Fibroblast of the aortic adventitia (primary cell): Measurements from ENCODE around the gene DNAJB13. TPM values are rescaled to one million over a fixed set of nuclear protein-coding genes. Genes with fewer than 3 reads are reported as not detected.

Source experiments
- DNase-seq: peaks from one replicate; pipeline ENCODE4 v3.0.0-alpha.2; 2010; ENCODE audit warnings: low read depth
- H3K4me3 ChIP-seq: 2 replicates; pipeline ENCODE4 v1.5.1; 2011; ENCODE audit warnings: low read depth, mild to moderate bottlenecking, control low read depth, low read length, moderate library complexity
- total RNA-seq: library from RNA; depleted of rRNA; stranded (reverse); fragments of >200 nt; gene quantifications from 2 replicates; pipeline ENCODE4 v1.2.3, GENCODE V29; 2012; ENCODE audit warnings: low replicate concordance
- TF ChIP-seq, protein P1 (sequence below): IDR thresholded peaks from 2 replicates; pipeline ENCODE4 v1.5.1; 2011; ENCODE audit warnings: mild to moderate bottlenecking, low read length, control low read depth, inconsistent platforms; ENCODE audit not compliant: insufficient read depth

Gene DNAJB13
- total RNA-seq, 1 donor, result not detected

DNA sequence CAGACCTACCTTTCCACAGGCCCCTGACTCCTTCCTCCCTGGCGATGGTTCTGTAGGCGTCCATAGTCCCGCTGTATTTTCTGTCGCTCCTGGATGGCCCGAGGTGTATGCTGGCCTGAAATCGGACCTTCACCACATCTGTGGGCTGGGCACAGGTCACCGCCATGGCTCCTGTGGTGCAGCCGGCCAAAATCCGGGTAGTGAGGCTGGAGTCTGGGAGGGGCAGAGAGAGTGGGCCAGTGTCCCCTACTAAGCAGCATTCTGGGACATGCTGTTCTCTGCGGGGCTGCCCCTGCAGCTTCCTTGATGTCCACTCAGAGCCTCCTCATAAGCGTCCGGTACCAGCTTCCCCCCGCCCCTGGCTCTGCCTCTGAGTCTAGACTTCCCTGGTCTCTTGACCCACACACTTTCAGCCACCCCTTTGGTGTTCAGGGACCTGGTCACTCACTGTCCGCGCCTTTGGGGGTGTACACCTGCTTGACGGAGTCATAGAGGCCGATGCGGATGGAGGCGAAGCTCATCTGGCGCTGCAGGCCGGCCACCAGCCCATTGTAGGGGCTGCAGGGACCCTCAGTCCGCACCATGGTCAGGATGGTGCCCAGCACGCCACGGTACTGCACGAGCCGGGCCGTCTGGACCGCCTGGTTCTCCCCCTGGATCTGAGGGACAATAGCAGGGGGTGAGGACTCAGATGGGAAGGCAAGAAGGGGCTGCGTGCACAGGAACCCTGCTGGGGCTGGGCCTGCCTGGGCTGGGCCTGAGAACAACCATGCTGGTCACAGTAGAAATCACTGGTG lies 55.1 kb downstream of the DNAJB13 start:
- TF ChIP-seq, protein P1, sequence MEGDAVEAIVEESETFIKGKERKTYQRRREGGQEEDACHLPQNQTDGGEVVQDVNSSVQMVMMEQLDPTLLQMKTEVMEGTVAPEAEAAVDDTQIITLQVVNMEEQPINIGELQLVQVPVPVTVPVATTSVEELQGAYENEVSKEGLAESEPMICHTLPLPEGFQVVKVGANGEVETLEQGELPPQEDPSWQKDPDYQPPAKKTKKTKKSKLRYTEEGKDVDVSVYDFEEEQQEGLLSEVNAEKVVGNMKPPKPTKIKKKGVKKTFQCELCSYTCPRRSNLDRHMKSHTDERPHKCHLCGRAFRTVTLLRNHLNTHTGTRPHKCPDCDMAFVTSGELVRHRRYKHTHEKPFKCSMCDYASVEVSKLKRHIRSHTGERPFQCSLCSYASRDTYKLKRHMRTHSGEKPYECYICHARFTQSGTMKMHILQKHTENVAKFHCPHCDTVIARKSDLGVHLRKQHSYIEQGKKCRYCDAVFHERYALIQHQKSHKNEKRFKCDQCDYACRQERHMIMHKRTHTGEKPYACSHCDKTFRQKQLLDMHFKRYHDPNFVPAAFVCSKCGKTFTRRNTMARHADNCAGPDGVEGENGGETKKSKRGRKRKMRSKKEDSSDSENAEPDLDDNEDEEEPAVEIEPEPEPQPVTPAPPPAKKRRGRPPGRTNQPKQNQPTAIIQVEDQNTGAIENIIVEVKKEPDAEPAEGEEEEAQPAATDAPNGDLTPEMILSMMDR, result no peak
- no peak for DNase-seq
- H3K4me3 ChIP-seq, result no peak overlapping the region

DNA sequence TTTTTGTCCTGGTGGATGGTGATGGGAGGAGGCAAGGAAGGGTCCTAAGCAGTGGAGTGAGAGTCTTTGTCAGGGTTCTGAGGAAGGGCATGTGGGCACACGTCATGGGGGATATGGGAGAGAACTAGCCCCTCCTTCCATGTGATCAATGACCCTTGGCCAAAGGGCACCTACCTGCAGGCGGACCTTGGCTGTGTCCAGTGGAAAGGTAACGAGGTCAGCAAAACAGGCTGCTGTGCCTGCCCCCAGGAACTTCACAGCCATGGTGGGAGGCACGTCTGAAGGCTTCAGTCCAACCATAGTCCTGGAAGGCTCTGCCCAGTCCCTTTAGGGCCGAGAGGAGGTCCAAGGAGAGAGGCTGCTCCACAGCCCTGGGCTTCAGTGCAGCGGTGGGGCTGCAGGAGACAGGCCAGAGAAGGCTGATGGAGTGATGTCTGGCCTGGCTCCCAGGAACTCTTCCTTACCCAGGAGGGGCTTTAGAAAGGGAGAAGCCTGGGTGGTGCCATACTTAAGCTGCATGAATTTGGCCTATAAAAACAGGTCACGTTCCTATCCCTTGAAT lies 56.0 kb downstream of the DNAJB13 start:
- TF ChIP-seq, protein P1, result no peak
- DNase-seq, result no peak
- no peak overlapping the region for H3K4me3 ChIP-seq

DNA sequence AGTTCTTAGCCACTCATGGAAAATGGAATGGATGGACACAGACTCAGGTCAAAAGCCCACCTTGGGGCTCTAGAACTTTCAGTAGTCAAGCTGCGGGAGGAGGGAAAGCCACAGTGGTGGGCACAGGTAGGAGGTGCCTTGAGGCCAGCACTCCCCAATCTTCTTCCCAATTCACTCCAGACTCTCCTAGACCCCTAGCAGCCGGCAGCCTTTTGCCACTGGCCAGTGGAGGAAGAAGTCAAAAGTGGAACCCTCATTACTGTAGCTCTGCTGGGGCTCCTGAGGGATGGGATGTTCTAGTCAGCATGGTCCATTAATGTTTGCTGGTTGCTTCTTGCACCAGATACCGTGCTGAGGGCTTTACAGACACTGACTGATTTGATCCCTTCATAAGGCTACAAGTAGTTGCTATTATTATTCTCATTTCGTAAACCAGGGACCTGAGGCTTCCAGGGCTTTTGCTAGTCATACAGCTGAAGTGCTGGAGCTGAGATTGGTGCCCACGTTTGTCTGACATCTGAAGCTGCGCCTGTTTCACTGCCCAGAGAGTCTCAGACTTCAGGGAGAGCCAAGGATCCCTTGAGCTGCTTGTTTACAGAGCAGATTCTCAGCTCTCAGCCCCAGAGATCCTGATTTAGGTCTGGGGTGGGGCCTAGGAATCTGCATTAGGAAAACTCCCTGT lies 57.0 kb downstream of the DNAJB13 start:
- H3K4me3 ChIP-seq, result no peak overlapping the region
- TF ChIP-seq, protein P1, result no peak
- DNase-seq, result no peak

DNA sequence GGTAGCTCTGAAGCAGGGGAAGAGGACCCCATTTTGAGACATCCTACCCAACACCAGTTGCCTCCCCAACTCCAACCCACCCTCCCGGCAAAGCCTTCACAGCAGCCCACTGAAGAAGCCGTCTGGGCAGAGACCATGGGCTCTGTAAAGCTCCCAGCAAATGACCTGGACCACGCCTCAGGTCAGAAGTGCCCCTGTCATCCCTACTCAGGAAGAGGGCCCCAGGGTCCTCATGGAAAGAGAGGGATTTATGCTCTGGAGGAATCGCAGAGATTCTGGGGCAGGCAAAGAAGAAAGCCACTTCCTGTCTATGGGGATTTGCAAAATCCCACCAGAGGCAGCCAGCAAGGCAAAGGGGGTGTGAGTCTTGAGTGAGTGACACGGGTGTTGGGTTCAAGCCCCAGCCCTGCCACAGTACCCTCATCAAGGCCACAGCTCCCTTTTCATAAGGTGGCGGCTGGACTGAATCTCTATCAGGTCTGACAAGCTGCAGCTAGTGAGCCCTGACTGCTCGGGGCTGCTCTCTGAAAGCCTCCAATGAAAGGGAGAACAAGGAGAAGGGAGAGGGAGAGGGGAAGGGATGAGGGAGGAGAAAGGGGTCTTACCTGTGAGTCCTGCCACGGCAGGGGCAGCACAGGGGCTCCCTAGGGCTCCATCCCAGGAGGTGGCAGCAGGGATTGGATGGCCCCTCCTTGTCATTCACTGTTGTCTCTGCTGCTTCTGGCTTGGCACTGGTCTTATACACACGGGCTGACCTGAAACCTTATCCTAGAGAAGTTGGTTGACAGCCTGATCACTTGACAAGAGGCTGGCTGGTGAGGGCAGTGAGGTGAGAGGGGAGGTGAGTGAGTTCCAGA lies 57.8 kb downstream of the DNAJB13 start, which contains the start of gene UCP3:
Gene UCP3, minus strand, starts transcription at position 713 of the 857 bp plus-strand sequence. CDS start 2,043 bp downstream, outside the sequence.
- TF ChIP-seq, protein P1, result no peak
- no peak for DNase-seq
- H3K4me3 ChIP-seq, result no peak within 1 kb of the TSS

DNA sequence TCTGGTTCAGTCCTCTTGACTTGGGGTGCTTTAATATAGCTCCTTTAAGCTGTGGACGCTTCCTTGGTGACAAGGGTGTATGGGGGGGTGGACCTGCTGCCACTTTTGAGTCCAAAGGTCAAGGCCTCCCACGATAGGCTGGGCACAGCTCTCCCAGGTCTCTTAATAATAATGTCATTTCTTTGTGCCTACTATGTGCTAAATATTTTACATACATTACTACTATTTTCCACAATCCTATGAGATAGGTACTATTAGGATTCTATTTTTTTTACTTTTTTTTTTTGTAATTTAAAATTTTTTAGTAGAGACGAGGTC lies 58.4 kb downstream of the DNAJB13 start:
- no peak for DNase-seq
- no peak overlapping the region for H3K4me3 ChIP-seq
- TF ChIP-seq, protein P1, result no peak

DNA sequence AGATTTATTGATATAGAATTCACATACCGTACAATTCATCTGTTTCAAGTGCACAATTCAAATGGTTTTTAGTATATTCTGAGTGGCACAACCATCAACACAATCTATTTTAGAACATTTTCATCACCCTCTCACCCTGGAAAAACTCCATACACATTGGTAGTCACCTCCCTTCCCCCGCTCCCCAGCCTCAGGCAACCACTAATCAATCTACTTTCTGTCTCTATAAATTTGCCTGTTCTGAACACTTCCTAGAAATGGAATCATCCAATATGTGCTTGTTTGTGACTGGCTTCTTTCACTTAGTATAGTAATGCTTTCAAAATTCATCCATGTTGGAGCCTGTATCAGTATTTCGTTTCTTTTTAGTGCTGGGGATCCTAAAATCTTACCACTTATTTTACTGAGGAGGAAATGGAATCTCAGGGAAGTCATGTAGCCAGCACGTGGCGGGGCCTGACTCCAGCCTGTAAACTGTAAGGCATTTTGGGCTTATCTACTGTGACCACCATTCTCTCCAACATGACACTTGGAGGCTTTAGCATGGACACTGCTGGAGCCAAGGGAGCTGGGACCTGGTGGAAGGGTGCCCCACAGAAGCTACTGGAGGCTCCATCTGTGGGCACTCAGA lies 59.0 kb downstream of the DNAJB13 start:
- DNase-seq, result no peak
- no peak overlapping the region for H3K4me3 ChIP-seq
- TF ChIP-seq, protein P1, result no peak
